Kidney epithelial cell (primary cell): ENCODE results near the gene OR11L1. TPM values are rescaled to one million over a fixed set of nuclear protein-coding genes. Genes with fewer than 3 reads are reported as not detected.

Experiments used
- DNase-seq: peaks from one replicate; pipeline ENCODE4 v3.0.0-alpha.2; 2010; ENCODE audit warnings: low read depth
- H3K27me3 ChIP-seq: 2 replicates; pipeline ENCODE4 v1.6.0; 2011; ENCODE audit warnings: low read length; ENCODE audit not compliant: control insufficient read depth, insufficient read depth
- H3K36me3 ChIP-seq: 2 replicates; pipeline ENCODE4 v1.5.1; 2011; ENCODE audit warnings: low read length; ENCODE audit not compliant: control insufficient read depth, insufficient read depth
- H3K4me3 ChIP-seq: 2 replicates; pipeline ENCODE4 v1.5.1; 2011; ENCODE audit warnings: low read depth, mild to moderate bottlenecking, control low read depth, low read length
- CTCF ChIP-seq: IDR thresholded peaks from 2 replicates; pipeline ENCODE4 v1.5.1; 2011; ENCODE audit warnings: mild to moderate bottlenecking, moderate library complexity, low read length, control low read depth, inconsistent platforms; ENCODE audit not compliant: insufficient read depth, poor library complexity, severe bottlenecking
- total RNA-seq: library from RNA; depleted of rRNA; stranded (reverse); fragments of >200 nt; gene quantifications from 2 replicates; pipeline ENCODE4 v1.2.3, GENCODE V29; 2015

The OR11L1 gene
- total RNA-seq, result not detected in 2 replicates

GRCh38 chr1:247841796-247842195, at the start of gene OR11L1:
TSS of gene OR11L1 (minus strand) at chr1:247841896. CDS start at chr1:247841896, 0 bp downstream.
- Histone ChIP-seq H3K27me3 (no peaks in the 10 kb centered on the region), H3K4me3 (no peak within 1 kb of the TSS), H3K36me3 (no peaks in the 10 kb centered on the region)
- no peak for DNase-seq
- no peak for TF ChIP-seq CTCF

- Histone ChIP-seq H3K36me3 (no peaks in the 10 kb centered on the region), H3K4me3 (no peak overlapping the region), H3K27me3 (no peaks in the 10 kb centered on the region)
- TF ChIP-seq CTCF, result no peak
- no peak for DNase-seq
Observed at GRCh38 chr1:247884797-247885413, 43.2 kb upstream of the OR11L1 start.

- DNase-seq, result no peak
- Histone ChIP-seq H3K36me3 (no peaks in the 10 kb centered on the region), H3K27me3 (no peaks in the 10 kb centered on the region), H3K4me3 (no peak overlapping the region)
- TF ChIP-seq CTCF, result no peak
Observed at GRCh38 chr1:247883346-247883745, 41.6 kb upstream of the OR11L1 start.

- no peak for DNase-seq
- Histone ChIP-seq H3K27me3 (no peaks in the 10 kb centered on the region), H3K36me3 (no peaks in the 10 kb centered on the region), H3K4me3 (no peak overlapping the region)
- TF ChIP-seq CTCF, result no peak
Observed at GRCh38 chr1:247865416-247865815, 23.7 kb upstream of the OR11L1 start.

GRCh38 chr1:247864644-247865043, 22.9 kb upstream of the OR11L1 start:
- no peak for TF ChIP-seq CTCF
- H3K27me3 ChIP-seq, result no peaks in the 10 kb centered on the region
- no peak overlapping the region for H3K4me3 ChIP-seq
- H3K36me3 ChIP-seq, result no peaks in the 10 kb centered on the region
- DNase-seq, result no peak

- Histone ChIP-seq H3K36me3 (no peaks in the 10 kb centered on the region), H3K4me3 (no peak overlapping the region), H3K27me3 (no peaks in the 10 kb centered on the region)
- DNase-seq, result no peak
- no peak for TF ChIP-seq CTCF
Observed at GRCh38 chr1:247862756-247863155, 21.1 kb upstream of the OR11L1 start.
